GM10248 (cell line): ENCODE measurements around the gene CAMK2A.

Experiments
- CTCF ChIA-PET: fragments of 300-600 bp; sonication (Branson Sonifier 250); formaldehyde crosslinking; extraction: SDS; loops from one replicate; lab custom pipeline; 2021; ENCODE audit warnings: antibody characterized with exemption; lab: Yijun Ruan, JAX
- POLR2A ChIA-PET: fragments of 350-650 bp; sonication (Branson Sonifier 250); formaldehyde crosslinking; extraction: SDS; loops from one replicate; lab custom pipeline; 2020; ENCODE audit warnings: antibody characterized with exemption; lab: Yijun Ruan, JAX
- DNase-seq: peaks from one replicate; pipeline ENCODE4 v3.0.0; 2012; ENCODE audit errors: extremely low spot score
- CTCF ChIP-seq: IDR thresholded peaks from 2 replicates; pipeline ENCODE4 v1.5.1; 2012; ENCODE audit warnings: mild to moderate bottlenecking, low read depth; ENCODE audit errors: extremely low read depth, missing control alignments, control extremely low read depth

CAMK2A gene

GRCh38 chr5:150307617-150308426 lies 18.2 kb upstream of the CAMK2A start:
- CTCF ChIA-PET, result interaction anchor here (1.0 kb wide), 1 partner anchor 42 kb away, joined by 3 read pairs; no protein-coding TSS in a partner anchor
- POLR2A ChIA-PET, result no interaction called here
- DNase-seq, result no peak
- no peak for TF ChIP-seq CTCF

GRCh38 chr5:150306775-150307174 lies 17.2 kb upstream of the CAMK2A start:
- no peak for DNase-seq
- ChIA-PET CTCF (interaction anchor here (1.5 kb wide), 1 partner anchor 89 kb away, joined by 3 read pairs; no protein-coding TSS in a partner anchor), POLR2A (no interaction called here)
- TF ChIP-seq CTCF, result no peak

GRCh38 chr5:150305557-150305956 lies 16.0 kb upstream of the CAMK2A start:
- DNase-seq, result no peak
- TF ChIP-seq CTCF, result no peak
- ChIA-PET CTCF (interaction anchor here (1.5 kb wide), 1 partner anchor 87 kb away, joined by 3 read pairs; no protein-coding TSS in a partner anchor), POLR2A (no interaction called here)

- POLR2A ChIA-PET, result no interaction called here
- no peak for DNase-seq
- CTCF ChIA-PET, result no interaction called here
- no peak for TF ChIP-seq CTCF
Observed at GRCh38 chr5:150305095-150305494, 15.5 kb upstream of the CAMK2A start.

GRCh38 chr5:150304481-150305081 lies 15.0 kb upstream of the CAMK2A start:
- no peak for TF ChIP-seq CTCF
- ChIA-PET CTCF (no interaction called here), POLR2A (no interaction called here)
- DNase-seq, result no peak

- no peak for DNase-seq
- POLR2A ChIA-PET, result no interaction called here
- TF ChIP-seq CTCF, result no peak
- CTCF ChIA-PET, result interaction anchor here (0.9 kb wide), 1 partner anchor 27 kb away, joined by 3 read pairs; no protein-coding TSS in a partner anchor
Observed at GRCh38 chr5:150303660-150304386, 14.2 kb upstream of the CAMK2A start.
